Adipocyte (in vitro differentiated cells): Measurements from ENCODE around the gene OR4K5.
"Not testable (repeated sequence)": the region's sequence is repeated elsewhere in the genome, so short reads cannot be mapped to it uniquely, and the experiment has no call there.

Source experiments
- DNase-seq: peaks from one replicate; pipeline ENCODE4 v3.0.0-alpha.2; 2015; ENCODE audit warnings: low read depth
- H3K27me3 ChIP-seq: replicated peaks from 2 replicates; pipeline ENCODE4 v1.7.0; 2013; ENCODE audit warnings: mild to moderate bottlenecking, low read length, moderate library complexity; ENCODE audit not compliant: control insufficient read depth, insufficient read depth
- H3K36me3 ChIP-seq: 2 replicates; pipeline ENCODE4 v1.7.0; 2013; ENCODE audit warnings: low read length, mild to moderate bottlenecking, moderate library complexity; ENCODE audit not compliant: control insufficient read depth, insufficient read depth, severe bottlenecking
- H3K4me1 ChIP-seq: 2 replicates; pipeline ENCODE4 v1.7.0; 2013; ENCODE audit warnings: mild to moderate bottlenecking, low read length, moderate library complexity; ENCODE audit not compliant: control insufficient read depth, insufficient read depth
- H3K4me3 ChIP-seq: 2 replicates; pipeline ENCODE4 v1.7.0; 2013; ENCODE audit warnings: mild to moderate bottlenecking, low read length, moderate library complexity
- H3K9ac ChIP-seq: 2 replicates; pipeline ENCODE4 v1.7.0; 2013; ENCODE audit warnings: mild to moderate bottlenecking, low read length, moderate library complexity
- H3K9me3 ChIP-seq: 2 replicates; pipeline ENCODE4 v1.7.0; 2013; ENCODE audit warnings: mild to moderate bottlenecking, low read length, moderate library complexity; ENCODE audit not compliant: control insufficient read depth

The OR4K5 gene

GRCh38 chr14:19918553-19919264 is 1.7 kb upstream of the OR4K5 start:
- H3K27me3 ChIP-seq, result no peaks in the 10 kb centered on the region

GRCh38 chr14:19930617-19931016 is 10.2 kb downstream of the OR4K5 start, which contains the start of gene OR4K1:
TSS of gene OR4K1 (plus strand) at chr14:19930917. CDS start at chr14:19935667, 4,750 bp downstream.
- no peaks in the 10 kb centered on the region for H3K4me1 ChIP-seq
- no peak for DNase-seq
- H3K36me3 ChIP-seq, result no peaks in the 10 kb centered on the region
- no peaks in the 10 kb centered on the region for H3K9me3 ChIP-seq
- H3K4me3 ChIP-seq, result no peak within 1 kb of the TSS
- H3K27me3 ChIP-seq, result no peaks in the 10 kb centered on the region
- no peak within 1 kb of the TSS for H3K9ac ChIP-seq

More at GRCh38 chr14:19918553-19919264, 1.7 kb upstream of the OR4K5 start:
- H3K4me3 ChIP-seq, result no peak overlapping the region
- H3K4me1 ChIP-seq, result no peaks in the 10 kb centered on the region
- H3K36me3 ChIP-seq, result no peaks in the 10 kb centered on the region
- H3K9ac ChIP-seq, result no peak overlapping the region
- no peak for DNase-seq
- H3K9me3 ChIP-seq, result no peaks in the 10 kb centered on the region

- DNase-seq, result no peak
- Histone ChIP-seq H3K9me3 (no peaks in the 10 kb centered on the region), H3K36me3 (no peaks in the 10 kb centered on the region), H3K4me1 (no peaks in the 10 kb centered on the region), H3K4me3 (no peak overlapping the region), H3K27me3 (no peaks in the 10 kb centered on the region), H3K9ac (no peak overlapping the region)
These were observed 21.3 kb downstream of the OR4K5 start for GRCh38 chr14:19941668-19942067.

- Histone ChIP-seq H3K27me3 (no peaks in the 10 kb centered on the region), H3K4me3 (no peak overlapping the region), H3K36me3 (no peaks in the 10 kb centered on the region), H3K4me1 (no peaks in the 10 kb centered on the region), H3K9me3 (no peaks in the 10 kb centered on the region), H3K9ac (no peak overlapping the region)
- DNase-seq, result no peak
These were observed 27.1 kb downstream of the OR4K5 start for GRCh38 chr14:19947413-19948090.

GRCh38 chr14:19949218-19949617 is 28.8 kb downstream of the OR4K5 start:
- Histone ChIP-seq H3K4me1 (no peaks in the 10 kb centered on the region), H3K4me3 (no peak overlapping the region), H3K9ac (no peak overlapping the region), H3K9me3 (no peaks in the 10 kb centered on the region), H3K36me3 (no peaks in the 10 kb centered on the region), H3K27me3 (no peaks in the 10 kb centered on the region)
- no peak for DNase-seq

- DNase-seq, H3K4me3 ChIP-seq, H3K9ac ChIP-seq, H3K4me1 ChIP-seq, H3K9me3 ChIP-seq, H3K27me3 ChIP-seq, H3K36me3 ChIP-seq: not testable (repeated sequence)
These were observed 49.3 kb downstream of the OR4K5 start for GRCh38 chr14:19969735-19970134.
